ENCODE results near the gene TLE3.

The TLE3 gene

DNA sequence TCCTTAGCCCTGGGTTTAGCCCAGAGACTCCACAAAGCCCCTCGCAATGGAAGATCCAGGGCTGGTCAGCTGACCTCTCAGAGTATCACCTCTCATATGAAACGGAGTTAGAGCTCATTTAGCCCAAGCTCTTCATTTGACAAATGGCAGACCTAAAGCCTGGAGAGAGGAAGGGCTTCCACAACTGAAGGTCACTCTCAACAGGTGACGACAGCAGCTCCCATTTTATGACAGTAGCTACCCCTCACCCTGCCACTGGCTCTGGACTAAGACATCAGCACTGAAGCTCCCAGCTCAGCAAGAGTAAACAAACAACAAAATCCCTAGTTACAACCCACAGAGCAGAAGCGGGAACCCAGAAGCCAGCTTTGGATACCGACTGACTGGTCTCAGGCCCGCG lies 33.7 kb downstream of the TLE3 start:
- no peak for DNase-seq

DNA sequence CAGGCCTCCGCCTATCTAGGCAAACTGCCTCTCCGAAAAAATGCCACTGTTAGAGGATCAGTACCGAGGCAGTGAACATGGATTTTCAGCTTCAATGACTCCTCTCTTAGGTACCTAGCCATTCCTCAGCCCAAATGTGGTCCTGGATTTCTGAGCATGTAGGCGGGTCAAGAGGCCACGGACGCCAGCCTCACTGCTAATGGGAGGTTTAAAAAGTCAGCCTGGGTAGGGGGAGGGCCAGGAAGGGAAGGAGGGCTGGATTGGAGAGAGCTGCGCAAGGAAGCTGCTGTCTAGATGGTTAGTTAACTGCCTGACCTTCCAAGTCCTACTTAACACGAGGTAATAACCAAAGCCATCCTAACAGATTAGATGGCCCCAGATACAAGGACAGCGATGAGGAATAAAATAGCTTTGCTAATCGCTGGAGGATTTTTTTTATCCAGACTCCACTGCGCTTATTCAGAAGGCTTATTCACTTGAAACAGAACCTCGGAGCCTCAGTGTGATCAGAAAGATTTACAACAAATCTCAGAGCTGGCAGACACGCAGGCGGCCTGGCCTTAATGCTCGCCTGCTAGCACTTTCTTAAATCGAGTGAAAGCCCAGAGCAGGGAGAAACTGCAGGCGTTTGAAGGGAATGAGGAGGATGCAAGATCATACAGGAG lies 34.3 kb downstream of the TLE3 start:
- DNase-seq, result peak in 4 of 56 donors; percentile 13 to 24 (median 20)

DNA sequence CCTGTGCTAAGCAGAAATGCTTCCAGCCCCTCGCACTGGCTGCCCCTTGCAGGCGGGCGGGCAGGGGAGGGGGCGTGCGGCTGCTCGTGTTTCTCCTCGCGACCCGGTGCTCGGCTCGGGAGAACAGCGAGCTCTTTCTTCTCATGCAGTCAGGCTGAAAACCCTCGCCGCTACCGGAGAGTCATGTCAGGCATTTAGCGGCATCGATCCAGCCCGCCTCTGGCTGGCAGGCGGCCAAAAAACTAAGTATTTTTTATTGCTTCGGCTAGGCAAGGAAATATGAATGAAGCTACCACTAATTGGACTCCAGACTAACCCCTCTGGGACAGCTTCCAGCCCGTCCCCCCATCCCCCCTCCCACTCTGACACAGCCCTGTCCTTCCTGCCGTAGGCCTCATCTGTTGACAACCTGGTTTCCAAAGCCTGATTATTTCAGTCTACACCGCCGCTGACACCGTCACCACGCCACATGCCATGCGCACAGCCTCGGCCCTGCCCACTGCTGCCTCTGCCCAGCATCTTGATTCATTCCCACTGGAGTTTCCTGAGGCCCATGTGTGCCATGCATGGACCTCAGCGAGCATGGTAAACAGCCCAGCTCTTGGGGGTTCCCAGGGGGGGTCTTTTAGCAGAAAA lies 35.3 kb downstream of the TLE3 start:
- peak in 54 of 56 donors; percentile 15 to 92 (median 74) for DNase-seq

DNA sequence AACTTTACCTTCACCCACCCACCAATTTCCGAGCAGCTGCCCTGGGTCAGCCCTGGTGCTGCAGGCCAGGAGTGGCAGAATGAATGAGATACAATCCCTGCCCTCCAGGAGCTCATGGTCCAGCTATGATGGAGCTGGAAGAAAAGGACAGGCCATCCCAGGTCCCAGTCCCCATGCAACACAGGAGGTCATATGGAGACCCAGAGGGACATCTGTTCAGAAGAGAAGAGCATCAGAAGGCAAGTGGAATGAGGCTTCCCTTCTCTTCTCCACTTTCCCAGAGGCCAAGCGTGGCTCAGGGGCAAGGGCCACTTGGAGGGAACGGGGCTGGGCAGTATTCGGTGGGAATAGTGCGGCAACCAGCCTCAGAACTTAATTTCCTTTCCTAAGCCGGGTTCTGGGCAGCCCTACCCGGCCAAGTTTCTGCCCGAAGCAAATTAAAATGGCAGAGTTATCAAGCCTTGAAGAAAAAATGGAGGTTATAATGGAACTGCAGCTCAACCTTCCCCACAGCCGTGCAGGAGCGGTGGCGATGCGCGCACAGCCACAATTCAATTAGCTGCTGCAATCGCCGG lies 35.9 kb downstream of the TLE3 start:
- DNase-seq, result peak in 1 of 56 donors; percentile 44

DNA sequence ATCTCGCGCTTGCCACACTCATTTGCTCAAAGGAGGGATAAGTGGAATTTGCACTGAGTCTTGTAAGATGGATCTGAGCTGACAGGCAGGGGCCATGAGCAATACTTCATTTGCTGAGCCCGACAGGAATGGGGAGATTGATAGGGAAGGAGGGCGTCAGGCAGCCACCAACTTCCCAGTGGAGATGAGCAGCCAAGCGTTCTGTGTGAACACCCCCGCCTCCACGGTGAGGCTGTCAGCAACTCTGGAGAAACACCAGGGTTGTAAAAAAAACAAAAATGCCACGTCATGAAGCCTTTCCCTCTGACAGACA lies 36.8 kb downstream of the TLE3 start:
- peak in 19 of 56 donors; percentile 9 to 64 (median 29) for DNase-seq

DNA sequence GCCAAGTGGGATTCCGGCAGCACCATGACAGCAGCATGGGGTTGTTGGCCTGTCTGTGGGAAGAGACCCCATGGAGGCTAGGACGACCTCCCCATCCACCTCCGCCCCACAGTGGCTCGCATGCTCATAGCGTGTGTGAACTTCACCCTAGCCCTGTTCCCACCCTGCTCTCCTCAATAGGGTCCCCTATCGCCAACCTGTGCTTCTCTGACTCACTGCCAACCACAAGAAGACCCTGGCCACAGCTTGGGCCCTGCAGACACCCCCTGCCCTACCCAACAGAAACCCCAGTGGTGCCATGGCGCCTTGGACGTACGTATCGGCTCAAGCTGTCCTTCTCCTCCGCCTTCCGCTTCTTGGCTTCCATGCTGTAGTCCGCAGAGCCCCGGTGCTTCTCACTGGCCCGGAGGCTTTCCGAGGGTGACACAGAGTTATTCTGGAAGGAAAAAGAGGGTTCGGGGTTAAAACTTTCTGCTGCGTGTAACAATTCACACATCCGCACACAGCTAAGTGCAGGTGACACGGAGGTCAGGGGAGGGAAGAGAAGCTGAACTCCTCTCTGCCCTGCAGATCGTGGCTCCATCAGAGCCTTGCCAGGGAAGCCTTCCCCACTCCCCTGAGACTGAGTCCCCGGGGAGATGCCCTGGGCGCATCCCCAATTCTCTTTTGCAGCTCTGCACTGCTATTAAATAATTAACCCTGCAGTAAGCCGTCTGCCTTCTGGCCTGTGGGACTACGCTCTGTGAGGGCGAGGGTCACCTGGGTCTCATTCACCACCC lies 37.3 kb downstream of the TLE3 start:
- no peak for DNase-seq

DNA sequence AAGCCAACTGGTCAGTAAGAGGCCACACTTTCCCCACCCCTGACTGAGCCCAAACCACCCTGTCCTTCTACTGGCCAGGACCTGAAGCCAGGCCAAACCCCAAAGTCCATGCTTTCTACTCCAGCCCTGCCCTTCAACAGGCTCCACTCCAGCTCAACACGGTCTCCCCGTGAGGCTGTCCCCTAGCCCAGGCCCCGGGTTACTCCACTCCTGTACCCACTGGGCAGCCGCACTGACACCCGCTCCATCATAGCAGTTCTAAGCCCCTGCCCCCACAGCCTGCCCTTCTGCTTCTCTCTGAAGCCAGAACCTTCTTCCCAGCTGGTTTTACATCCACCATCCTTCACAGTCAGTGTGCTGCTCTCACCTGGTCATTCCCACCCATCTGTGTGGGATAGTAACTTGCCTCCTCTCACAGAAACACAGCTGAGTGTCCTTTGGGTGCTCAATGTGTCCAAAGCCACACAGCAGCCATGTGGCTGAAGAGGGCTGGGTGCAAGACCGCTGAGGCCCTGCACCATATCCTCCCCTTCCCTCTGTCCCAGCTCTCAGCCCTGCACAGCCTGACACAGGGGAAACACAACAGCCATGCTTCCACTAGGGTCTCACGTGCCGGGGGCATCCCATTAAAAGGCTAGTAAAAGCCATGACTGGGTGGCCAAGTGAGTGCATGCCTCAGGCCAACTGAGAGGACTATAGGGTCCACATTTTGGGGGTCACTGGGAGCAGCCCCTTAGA lies 38.1 kb downstream of the TLE3 start:
- DNase-seq, result no peak

DNA sequence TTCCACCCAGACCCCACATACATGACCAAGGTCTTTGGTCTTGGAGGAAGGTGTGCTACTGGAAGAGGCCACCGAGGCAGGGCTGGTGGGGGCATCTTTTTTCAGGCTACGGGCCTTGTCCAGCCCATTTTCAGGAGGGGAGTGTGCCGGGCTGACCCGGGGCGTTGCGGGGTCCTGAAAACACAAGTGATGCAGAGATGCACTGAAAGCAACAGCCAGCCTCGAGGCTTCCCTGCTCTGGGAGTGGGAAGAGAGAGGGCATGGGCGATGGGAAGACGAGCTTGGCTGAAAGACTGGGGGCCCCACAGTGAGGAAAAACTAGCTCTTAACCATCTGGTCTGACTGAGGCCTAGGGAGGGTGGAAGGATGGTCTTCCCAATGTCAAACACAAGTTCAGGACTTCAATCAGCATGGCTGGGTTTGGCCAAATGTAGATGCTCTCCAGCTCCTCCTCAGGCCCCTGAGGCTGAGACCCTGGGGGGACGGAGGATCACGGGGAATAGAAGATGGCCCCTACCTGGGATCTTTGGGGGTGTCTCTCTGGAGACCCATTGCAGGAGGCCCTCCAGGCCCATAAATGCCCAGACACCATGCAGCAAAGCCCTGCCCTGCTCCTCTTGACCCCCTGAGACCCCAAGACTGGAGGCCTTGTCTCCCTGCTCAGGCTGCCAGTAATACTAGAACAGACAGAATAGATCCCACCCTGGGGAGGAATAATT lies 38.9 kb downstream of the TLE3 start:
- DNase-seq, result no peak

DNA sequence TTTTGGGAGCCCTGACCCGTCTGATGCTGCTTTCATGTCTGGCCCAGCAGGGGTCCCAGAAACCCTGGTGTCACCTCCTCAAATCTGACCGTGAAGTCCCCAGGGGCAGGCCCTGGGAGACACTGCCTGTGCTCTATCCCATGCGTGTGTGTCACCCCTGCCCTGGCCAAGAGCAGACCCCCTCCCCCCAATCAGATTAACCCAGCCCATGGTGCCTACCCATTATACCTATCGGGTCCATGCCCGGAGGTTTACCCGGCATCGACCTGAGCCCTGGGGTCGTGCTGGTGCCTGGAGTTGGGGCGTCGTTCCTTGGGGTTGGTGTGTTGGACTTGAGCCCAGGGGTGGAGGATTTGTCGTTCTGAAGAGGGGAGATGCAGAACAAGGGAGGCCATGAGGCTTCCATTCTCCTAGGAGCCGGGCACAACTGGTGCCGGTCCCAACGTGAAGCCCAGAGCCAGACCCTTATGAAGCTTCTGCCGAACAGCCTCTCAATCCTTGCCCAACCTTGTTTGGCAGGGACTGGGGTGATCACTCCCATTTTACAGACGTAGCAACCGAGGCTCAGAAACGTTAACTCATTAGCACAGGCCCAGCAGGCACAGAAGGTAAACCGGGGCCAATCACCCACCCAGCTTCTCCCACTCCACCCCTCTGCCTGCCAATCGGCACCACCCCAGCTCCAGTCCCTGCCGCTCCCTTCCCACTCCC lies 39.6 kb downstream of the TLE3 start:
- DNase-seq, result no peak

DNA sequence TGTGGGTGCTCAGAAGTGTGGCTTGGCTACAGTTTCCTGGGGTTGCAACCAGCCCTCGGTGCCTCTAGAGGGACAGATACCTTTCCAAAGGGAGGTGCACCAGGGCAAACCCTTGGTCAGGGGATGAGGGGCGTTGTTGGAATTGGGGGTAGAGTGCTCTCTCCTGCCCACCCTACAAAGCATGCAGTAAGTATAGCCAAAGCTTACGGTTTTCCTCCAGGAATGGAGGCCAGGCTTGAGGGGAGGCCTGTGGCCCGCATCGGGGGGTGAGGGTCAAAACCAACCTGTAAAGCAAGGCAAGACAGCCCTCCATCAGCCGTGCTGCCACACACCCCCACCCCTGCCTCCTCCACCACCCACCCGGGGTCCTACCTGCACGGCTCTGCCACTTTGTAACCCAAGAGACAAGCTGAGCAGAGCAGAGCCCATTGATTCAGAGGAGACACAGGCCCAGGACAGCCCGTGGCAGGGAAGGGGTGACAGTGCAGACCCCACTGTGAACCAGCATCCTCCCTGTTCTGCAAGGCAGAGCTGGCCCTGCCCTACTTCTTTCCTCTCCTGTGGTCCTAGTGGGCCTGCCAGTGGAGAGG lies 41.5 kb downstream of the TLE3 start:
- no peak for DNase-seq

DNA sequence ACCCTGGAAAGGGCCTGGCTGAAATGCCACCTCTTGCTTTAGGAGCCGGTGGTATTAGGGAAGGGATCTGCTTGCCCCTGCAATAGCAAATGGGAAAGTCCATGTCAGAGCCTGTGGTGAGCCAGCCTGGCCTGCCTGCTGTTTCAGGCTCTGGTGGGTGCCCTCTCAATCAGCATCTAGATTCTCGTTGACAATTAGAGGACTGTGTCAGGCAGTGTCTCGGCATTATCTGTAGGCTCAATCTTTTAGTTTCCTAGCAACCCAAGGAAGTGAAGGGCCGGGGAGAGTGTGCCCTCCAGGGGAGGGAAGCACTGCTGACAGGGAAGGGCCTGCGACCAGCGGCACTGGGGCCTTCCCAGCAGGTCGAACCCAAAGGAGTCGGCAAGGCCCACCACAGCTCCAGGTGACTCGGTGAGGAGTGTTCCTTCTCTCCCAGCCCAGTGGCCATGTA lies 42.1 kb downstream of the TLE3 start:
- no peak for DNase-seq

DNA sequence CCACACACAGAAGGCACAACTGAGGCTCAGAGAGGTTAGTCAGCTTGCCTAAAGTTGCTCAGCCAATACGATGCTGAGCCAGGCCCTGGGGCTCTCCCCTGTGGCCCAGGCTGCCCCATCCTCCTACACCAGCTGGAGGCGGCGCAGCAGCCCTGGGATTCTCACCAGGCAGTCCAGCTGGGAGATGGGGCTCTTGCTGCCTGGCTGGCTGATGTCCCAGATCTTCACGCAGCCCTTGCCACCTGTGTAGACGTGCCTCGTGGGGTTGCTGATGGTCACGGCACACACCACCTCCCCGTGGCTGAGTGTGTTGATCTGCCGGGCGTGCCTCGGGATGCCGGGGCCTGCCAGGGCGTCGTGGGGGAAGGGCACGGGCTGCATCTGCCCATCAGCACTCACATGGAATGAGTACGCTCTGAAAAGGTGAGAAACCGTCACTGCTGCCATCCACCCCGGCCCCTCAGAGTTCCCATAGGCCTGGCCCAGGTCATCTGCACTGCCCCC lies 42.8 kb downstream of the TLE3 start:
- DNase-seq, result no peak

DNA sequence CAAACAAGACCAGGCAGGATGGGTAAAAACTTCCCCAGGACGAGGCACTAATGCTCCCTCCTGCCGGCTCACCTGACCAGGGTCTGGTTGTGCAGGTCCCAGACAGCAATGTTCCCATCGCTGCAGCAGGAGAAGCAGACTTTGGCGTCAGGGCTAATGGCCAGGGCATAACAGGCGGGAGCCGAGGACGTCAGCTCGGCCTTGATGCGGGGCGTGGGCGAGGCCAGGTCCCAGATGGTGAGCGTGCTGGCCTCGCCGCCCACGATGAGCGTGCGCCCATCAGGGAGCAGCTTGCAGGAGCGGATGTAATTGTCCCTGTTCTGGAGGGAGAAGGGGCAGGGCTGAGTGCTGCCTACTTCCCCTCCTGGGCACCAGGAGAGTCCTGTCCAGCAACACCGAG lies 43.4 kb downstream of the TLE3 start:
- DNase-seq, result no peak

DNA sequence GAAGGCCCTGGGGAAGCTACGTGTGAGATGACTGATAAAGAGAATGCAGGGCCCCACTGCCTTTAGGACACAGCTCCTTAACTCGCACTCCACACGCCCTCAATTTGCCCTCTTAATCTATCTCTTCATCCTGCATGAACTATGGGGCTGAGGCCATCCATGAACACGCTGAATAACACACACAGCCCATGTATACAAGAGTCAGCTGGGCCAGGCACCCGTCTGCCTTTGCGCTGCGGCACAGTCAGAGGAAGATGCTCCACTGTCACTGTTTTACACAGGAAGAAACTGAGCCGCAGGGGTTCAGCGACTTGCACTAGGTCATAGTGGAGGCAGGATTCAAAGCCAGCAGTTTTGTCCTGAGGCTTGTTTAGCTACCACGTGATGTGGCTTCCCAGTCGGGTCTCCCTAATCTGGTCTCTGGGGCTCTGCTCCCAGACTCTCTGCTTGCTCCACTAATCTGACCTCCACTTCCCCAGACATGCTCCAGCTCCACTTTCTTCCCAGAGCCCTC lies 43.9 kb downstream of the TLE3 start:
- DNase-seq, result no peak

DNA sequence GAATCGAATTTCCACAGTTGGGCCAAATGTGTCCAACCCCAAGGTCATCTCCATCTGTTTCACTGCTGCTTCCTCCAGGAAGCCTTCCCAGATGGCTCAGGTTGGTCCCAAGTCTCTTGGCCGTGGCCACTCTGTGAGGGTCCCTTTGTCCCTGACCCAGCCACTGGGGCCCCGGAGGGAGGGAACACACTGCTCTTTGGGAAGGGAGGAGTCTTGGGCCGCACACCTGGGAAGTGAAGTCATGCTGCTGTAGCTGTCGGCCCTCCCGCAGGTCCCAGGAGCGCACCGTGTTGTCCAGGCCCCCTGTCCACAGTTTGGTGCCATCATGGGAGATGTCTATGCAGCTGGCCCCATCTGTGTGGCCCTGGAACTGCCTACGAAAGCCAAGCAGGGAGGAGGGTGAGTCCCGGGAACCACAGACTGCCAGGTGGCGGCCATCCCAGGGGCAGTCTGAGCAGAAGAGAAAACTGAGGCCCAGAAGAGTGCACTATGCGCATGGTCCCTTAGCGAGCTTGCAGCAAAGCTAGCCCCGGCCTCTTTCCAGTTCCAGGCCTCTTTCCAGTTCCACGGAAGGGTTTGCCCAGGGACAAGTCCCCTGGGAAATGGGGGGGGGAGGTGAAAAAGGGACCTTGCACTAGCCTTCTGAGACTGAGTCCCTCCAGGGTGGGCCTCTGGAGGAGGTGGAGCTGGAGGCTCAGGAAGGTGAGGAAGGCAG lies 44.6 kb downstream of the TLE3 start:
- DNase-seq, result peak in 17 of 56 donors; percentile 14 to 73 (median 40)

DNA sequence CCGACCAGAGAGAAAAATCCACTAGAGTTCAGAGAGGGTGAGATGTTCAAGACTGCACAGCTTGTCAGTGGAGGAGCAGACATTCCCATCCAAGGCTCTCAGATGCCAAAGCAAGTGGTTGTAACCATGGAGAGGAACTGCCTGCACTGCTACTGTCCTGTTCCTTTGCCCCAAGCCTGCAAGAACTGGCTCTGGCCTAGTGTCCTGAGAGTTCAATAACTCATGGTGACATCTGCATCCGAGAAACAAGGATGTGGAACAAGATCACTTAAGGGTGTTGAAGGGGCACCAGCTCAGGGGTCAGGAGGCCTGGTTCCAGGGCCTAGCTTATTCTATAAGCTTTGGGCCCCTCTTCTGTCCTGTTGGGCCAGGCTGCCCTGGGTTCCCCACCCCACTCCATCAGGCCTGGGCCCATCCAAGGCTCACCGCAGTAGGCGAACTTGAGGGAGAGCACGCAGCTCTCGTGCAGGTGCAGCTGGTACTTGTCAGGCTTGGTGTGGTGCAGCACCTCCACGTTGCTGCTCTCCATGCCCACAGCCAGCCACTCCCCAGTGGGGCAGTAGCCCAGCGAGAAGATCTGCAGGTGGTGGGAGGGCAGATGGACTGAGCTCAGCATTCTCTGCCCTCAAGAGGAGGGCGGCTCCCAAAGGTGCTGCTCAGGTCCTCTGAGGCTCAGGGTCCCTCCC lies 45.6 kb downstream of the TLE3 start:
- DNase-seq, result no peak

DNA sequence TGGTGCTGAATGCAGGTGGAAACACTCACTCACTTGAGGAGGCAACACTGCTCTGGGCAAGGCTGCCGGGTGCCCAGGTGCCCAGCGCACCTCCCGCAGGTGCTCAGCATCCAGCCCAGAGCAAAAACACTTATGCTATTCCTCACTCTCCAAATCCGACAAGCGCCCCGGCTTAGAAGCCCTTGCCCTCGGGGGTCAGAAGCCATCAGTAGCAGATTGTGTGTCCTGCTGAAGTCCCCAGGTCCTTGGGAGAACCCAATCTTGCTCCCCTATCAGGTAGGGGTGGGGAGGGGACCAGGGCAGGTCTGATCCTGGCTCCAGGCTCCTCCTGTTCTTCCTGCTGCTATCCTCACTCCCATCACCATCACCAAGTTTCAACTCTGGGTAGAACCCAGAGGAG lies 46.7 kb downstream of the TLE3 start:
- DNase-seq, result no peak

DNA sequence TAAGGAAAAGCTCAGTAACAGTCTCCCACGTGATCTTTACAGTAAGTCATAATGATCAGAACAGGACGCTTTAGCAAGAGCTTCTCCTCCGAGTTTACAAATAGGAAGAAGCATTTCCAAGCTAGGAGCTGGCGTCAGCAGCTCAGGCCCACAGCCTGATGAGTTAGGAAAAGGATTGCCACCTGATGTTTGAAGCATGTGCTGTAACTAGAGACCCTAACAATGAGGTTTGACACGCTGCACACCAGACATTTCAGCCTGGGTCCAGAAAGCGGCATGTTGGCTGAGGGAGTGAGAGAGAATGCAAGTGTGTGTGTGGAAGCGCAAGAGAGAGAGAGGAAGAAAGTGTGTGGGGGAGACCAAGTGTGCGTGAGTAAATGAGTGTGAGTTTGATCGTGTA lies 47.3 kb downstream of the TLE3 start:
- peak in 2 of 56 donors; percentile 16 to 41 for DNase-seq
